Measurements from ENCODE around the gene CBFA2T2. TPM values are rescaled to one million over a fixed set of nuclear protein-coding genes. Genes with fewer than 3 reads are reported as not detected.
"Not testable (repeated sequence)": the region's sequence is repeated elsewhere in the genome, so short reads cannot be mapped to it uniquely, and the experiment has no call there.

The CBFA2T2 gene
- total and polyA plus RNA-seq, 2 donors (not counting 3 experiments of a cell fraction or from before 2014, with no cell fraction given), result 10.7 to 12.1 TPM

DNA sequence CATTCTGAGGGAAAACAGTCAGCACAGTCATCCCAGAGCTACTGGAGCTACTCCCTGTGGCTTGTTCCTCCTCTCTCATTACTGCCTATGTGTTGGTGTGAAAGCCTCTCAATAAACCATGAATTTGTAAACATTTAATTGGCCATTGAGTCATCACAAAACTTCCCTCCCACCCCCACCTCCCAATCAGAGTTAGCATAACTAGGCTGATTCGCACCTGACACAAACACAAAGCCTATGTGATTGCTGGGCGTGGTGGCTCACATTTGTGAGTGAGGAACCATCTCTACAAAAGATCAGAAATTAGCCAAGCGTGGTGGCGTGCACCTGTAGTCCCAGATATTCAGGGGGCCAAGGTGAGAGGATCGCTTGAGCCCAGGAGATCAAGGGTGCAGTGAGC lies 29.2 kb upstream of the CBFA2T2 start:
- Histone ChIP-seq H3K4me1 (ENCODE audit: control insufficient read depth, extremely low read depth, insufficient read depth, low read length) (no peaks in the 10 kb centered on the region), H2AFZ (ENCODE audit: low read depth, low read length) (no peak overlapping the region), H3K27ac (ENCODE audit: insufficient read depth, low read depth, low read length) (no peak overlapping the region), H3K36me3 (ENCODE audit: control insufficient read depth in 2 of 2, extremely low read depth in 1 of 2, insufficient read depth in 2 of 2, low read length in 2 of 2) (no peaks in the 10 kb centered on the region), H3K4me2 (ENCODE audit: insufficient read depth, low read length) (no peak overlapping the region), H3K27me3 (ENCODE audit: control insufficient read depth in 2 of 2, insufficient read depth in 2 of 2, low read length in 2 of 2) (no peaks in the 10 kb centered on the region), H3K79me2 (ENCODE audit: control insufficient read depth, insufficient read depth, low read length) (no peaks in the 10 kb centered on the region), H3K4me3 (replicated peaks in 1 of 3; ENCODE audit: insufficient read depth in 1 of 3, low read depth in 1 of 3, low read length in 3 of 3) (no peak overlapping the region), H3K9me3 (replicated peaks; ENCODE audit: control insufficient read depth, insufficient read depth, low read length) (no peaks in the 10 kb centered on the region), H3K9me1 (replicated peaks; ENCODE audit: control insufficient read depth, extremely low read depth, insufficient read depth, low read length) (no peaks in the 10 kb centered on the region), H4K20me1 (replicated peaks; ENCODE audit: control insufficient read depth, extremely low read depth, insufficient read depth, low read length) (no peaks in the 10 kb centered on the region), H3K9ac (replicated peaks; ENCODE audit: extremely low read depth, insufficient read depth, low read length) (no peak overlapping the region)
- dilution Hi-C loops (cut with MboI; ENCODE audit: extremely low pct_ligation_motif_present, low sequenced_read_pairs) (no loop called here), intact Hi-C loops (cut with micrococcal nuclease) (no loop called here)
- FAIRE-seq, result no peak
- TF ChIP-seq POLR2A (IDR thresholded peaks at IDR 0.05; ENCODE audit: low read depth, low read length), result no peak
- CTCF ChIA-PET, result interaction anchor here (0.7 to 1.4 kb wide), 5 partner anchors 9 to 841 kb away, joined by 4 to 12 read pairs (median 5); no protein-coding TSS in a partner anchor
- POLR2A ChIA-PET, result no interaction called here
- no TSS peak for BruUV-seq (replicated peaks)
- DNase-seq (ENCODE audit: low read depth, low spot score), result no peak

DNA sequence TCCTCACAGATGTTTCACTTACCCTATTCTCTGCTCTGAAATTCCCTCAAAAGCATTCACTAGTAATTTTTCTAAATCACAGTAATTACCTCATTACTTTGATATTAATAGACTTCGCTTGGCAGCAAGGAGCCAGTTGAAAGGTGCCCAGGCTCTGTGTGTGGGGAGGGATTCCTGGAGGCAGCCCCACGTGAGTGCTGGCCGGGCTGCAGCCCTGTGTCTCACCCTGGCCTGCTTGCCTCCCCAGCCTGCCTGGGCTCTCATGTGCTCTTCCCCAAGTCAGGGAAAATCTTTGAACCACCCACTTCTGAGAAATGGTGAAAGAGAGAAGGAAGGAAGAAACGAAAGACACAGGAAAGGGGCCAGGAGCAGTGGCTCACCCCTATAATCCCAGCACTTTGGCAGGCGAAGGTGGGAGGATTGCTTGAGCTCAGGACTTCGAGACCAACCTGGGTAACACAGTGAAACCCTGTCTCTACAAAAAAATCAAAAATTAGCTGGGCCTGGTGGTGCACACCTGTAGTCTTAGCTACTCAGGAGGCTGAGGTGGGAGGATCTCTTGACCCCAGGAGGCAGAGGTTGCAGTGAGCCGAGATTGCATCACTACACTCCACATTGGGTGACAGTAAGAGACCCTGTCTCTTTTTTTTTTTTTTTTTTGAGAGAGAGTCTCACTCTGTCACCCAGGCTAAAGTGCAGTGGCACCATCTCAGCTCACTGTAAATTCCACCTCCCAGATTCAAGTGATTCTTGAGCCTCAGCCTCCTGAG lies 26.4 kb upstream of the CBFA2T2 start:
- no peak for FAIRE-seq
- Histone ChIP-seq H3K79me2 (ENCODE audit: control insufficient read depth, insufficient read depth, low read length) (no peaks in the 10 kb centered on the region), H3K27ac (ENCODE audit: insufficient read depth, low read depth, low read length) (no peak overlapping the region), H3K27me3 (ENCODE audit: control insufficient read depth in 2 of 2, insufficient read depth in 2 of 2, low read length in 2 of 2) (no peaks in the 10 kb centered on the region), H3K4me3 (replicated peaks in 1 of 3; ENCODE audit: insufficient read depth in 1 of 3, low read depth in 1 of 3, low read length in 3 of 3) (no peak overlapping the region), H3K9ac (replicated peaks; ENCODE audit: extremely low read depth, insufficient read depth, low read length) (no peak overlapping the region), H3K9me3 (replicated peaks; ENCODE audit: control insufficient read depth, insufficient read depth, low read length) (no peaks in the 10 kb centered on the region), H3K9me1 (replicated peaks; ENCODE audit: control insufficient read depth, extremely low read depth, insufficient read depth, low read length) (no peaks in the 10 kb centered on the region), H3K4me1 (ENCODE audit: control insufficient read depth, extremely low read depth, insufficient read depth, low read length) (no peaks in the 10 kb centered on the region), H4K20me1 (replicated peaks; ENCODE audit: control insufficient read depth, extremely low read depth, insufficient read depth, low read length) (no peaks in the 10 kb centered on the region), H2AFZ (ENCODE audit: low read depth, low read length) (no peak overlapping the region), H3K36me3 (ENCODE audit: control insufficient read depth in 2 of 2, extremely low read depth in 1 of 2, insufficient read depth in 2 of 2, low read length in 2 of 2) (no peaks in the 10 kb centered on the region), H3K4me2 (ENCODE audit: insufficient read depth, low read length) (no peak overlapping the region)
- DNase-seq (ENCODE audit: low read depth, low spot score), result no peak
- intact Hi-C loops (cut with micrococcal nuclease) (no loop called here), dilution Hi-C loops (cut with MboI; ENCODE audit: extremely low pct_ligation_motif_present, low sequenced_read_pairs) (no loop called here)
- CTCF ChIA-PET, result interaction anchor here (1.1 kb wide), 2 partner anchors 10 to 190 kb away, joined by 3 to 5 read pairs; no protein-coding TSS in a partner anchor
- BruUV-seq (replicated peaks), result no TSS peak
- no peak for TF ChIP-seq EZH2 (IDR thresholded peaks at IDR 0.05; ENCODE audit: borderline replicate concordance, low read depth, low read length, severe bottlenecking)
- TF ChIP-seq FOS (IDR thresholded peaks at IDR 0.05; ENCODE audit: borderline replicate concordance, insufficient read depth, low read length), result no peak
- TF ChIP-seq POLR2A (IDR thresholded peaks at IDR 0.05; ENCODE audit: low read depth, low read length), result no peak
- TF ChIP-seq, protein P1, sequence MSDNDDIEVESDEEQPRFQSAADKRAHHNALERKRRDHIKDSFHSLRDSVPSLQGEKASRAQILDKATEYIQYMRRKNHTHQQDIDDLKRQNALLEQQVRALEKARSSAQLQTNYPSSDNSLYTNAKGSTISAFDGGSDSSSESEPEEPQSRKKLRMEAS (IDR thresholded peaks at IDR 0.05; ENCODE audit: insufficient read depth, insufficient read length), result no peak
- no peak for TF ChIP-seq JUN (IDR thresholded peaks at IDR 0.05; ENCODE audit: borderline replicate concordance, insufficient read depth, insufficient read length, low read depth)
- TF ChIP-seq POLR2AphosphoS5 (IDR thresholded peaks at IDR 0.05; ENCODE audit: insufficient read depth, low read depth, low read length), result no peak
- no peak for TF ChIP-seq GATA2 (IDR thresholded peaks at IDR 0.05; ENCODE audit: insufficient read depth, insufficient read length, low read depth, low read length)
- POLR2A ChIA-PET, result interaction anchor here (0.7 kb wide), 1 partner anchor 61 kb away, joined by 5 read pairs; no protein-coding TSS in a partner anchor

DNA sequence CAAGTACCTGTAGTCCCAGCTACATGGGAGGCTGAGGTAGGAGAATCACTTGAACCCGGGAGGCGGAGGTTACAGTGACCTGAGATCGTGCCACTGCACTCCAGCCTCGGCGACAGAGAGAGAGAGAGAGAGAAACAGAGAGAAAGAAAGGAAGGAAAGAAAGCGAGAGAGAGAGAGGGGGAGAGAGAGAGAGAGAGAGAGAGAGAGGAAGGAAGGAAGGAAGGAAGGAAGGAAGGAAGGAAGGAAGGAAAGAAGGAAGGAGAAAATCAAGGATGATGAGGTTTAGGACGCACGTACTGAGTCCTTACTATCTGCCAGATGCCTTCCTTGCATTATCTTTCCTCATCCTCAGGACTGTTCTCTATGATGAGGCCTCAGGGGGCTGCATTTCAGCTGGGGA lies 25.1 kb upstream of the CBFA2T2 start:
- H3K27me3 ChIP-seq (ENCODE audit: control insufficient read depth in 2 of 2, insufficient read depth in 2 of 2, low read length in 2 of 2); H3K9me3 ChIP-seq (replicated peaks; ENCODE audit: control insufficient read depth, insufficient read depth, low read length); H3K36me3 ChIP-seq (ENCODE audit: control insufficient read depth in 2 of 2, extremely low read depth in 1 of 2, insufficient read depth in 2 of 2, low read length in 2 of 2); H4K20me1 ChIP-seq (replicated peaks; ENCODE audit: control insufficient read depth, extremely low read depth, insufficient read depth, low read length); dilution Hi-C loops (cut with MboI; ENCODE audit: extremely low pct_ligation_motif_present, low sequenced_read_pairs); H2AFZ ChIP-seq (ENCODE audit: low read depth, low read length); H3K79me2 ChIP-seq (ENCODE audit: control insufficient read depth, insufficient read depth, low read length); DNase-seq (ENCODE audit: low read depth, low spot score); BruUV-seq (replicated peaks); H3K9me1 ChIP-seq (replicated peaks; ENCODE audit: control insufficient read depth, extremely low read depth, insufficient read depth, low read length); H3K9ac ChIP-seq (replicated peaks; ENCODE audit: extremely low read depth, insufficient read depth, low read length); H3K4me2 ChIP-seq (ENCODE audit: insufficient read depth, low read length); H3K4me3 ChIP-seq (replicated peaks in 1 of 3; ENCODE audit: insufficient read depth in 1 of 3, low read depth in 1 of 3, low read length in 3 of 3); FAIRE-seq; intact Hi-C loops (cut with micrococcal nuclease); H3K27ac ChIP-seq (ENCODE audit: insufficient read depth, low read depth, low read length); H3K4me1 ChIP-seq (ENCODE audit: control insufficient read depth, extremely low read depth, insufficient read depth, low read length): not testable (repeated sequence)
- ChIA-PET CTCF (interaction anchor here (1.5 kb wide), 1 partner anchor 189 kb away, joined by 3 read pairs; no protein-coding TSS in a partner anchor), POLR2A (interaction anchor here (0.7 kb wide), 1 partner anchor 28 kb away, joined by 3 read pairs; no protein-coding TSS in a partner anchor)
